SU-DHL-6 (cell line): ENCODE results near the gene TMEM178B.

Experiments used
- EZH2phosphoT487 ChIP-seq: fragments of 200-600 bp; sonication (generic), shearing (Covaris generic); conservative IDR thresholded peaks from 2 replicates; pipeline ENCODE4 v1.6.1; 2018; ENCODE audit warnings: mild to moderate bottlenecking, antibody characterized with exemption, low read length, moderate library complexity, mixed read lengths
- TF ChIP-seq, protein P1 (sequence below): fragments of 200-600 bp; sonication (generic); IDR thresholded peaks from one replicate; pipeline ENCODE4 v1.5.1; 2017; ENCODE audit warnings: antibody characterized with exemption, mild to moderate bottlenecking, low read length, moderate library complexity; ENCODE audit not compliant: insufficient read depth, poor library complexity, severe bottlenecking

DNA sequence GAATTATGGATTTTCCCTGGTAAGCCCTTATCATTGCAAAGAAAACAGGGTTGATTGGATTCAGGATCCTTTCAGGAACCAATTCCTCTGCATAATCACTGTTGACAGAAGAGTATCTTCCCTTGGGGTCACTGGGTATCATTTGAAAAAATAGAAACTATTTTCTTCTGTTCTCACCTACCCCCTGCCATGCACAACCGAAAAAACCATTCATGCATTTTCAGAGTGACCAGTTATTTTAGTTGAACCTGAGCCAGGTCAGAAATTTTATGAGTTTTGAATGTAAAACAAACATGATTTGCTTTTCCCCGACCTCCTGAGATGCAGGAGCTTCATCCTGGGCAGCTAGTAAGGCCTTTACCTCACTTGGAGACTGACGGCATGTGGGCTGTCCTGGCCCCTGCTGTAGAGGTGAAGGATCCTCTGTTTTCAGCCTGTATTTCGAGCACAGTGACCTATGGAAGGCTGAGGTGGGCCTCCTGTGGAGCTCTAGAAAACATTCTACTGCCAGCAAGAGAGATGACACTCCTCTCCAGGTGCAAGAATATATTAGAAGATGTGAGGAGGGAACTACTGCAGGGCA is 30.1 kb downstream of the TMEM178B start:
- TF ChIP-seq, protein P1, sequence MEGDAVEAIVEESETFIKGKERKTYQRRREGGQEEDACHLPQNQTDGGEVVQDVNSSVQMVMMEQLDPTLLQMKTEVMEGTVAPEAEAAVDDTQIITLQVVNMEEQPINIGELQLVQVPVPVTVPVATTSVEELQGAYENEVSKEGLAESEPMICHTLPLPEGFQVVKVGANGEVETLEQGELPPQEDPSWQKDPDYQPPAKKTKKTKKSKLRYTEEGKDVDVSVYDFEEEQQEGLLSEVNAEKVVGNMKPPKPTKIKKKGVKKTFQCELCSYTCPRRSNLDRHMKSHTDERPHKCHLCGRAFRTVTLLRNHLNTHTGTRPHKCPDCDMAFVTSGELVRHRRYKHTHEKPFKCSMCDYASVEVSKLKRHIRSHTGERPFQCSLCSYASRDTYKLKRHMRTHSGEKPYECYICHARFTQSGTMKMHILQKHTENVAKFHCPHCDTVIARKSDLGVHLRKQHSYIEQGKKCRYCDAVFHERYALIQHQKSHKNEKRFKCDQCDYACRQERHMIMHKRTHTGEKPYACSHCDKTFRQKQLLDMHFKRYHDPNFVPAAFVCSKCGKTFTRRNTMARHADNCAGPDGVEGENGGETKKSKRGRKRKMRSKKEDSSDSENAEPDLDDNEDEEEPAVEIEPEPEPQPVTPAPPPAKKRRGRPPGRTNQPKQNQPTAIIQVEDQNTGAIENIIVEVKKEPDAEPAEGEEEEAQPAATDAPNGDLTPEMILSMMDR: no peak
- no peak for TF ChIP-seq EZH2phosphoT487
